Retinal pigment epithelial cell (primary cell): ENCODE measurements around the gene SLC7A10.
"Not testable (repeated sequence)": the region's sequence is repeated elsewhere in the genome, so short reads cannot be mapped to it uniquely, and the experiment has no call there.

Experiments
- DNase-seq: peaks from one replicate; pipeline ENCODE4 v3.0.0-alpha.2; 2010; ENCODE audit warnings: low read depth
- H3K4me3 ChIP-seq: 2 replicates; pipeline ENCODE4 v1.5.1; 2011; ENCODE audit warnings: mild to moderate bottlenecking, low read length, control low read depth, moderate library complexity
- CTCF ChIP-seq: conservative IDR thresholded peaks from 2 replicates; pipeline ENCODE4 v1.5.1; 2011; ENCODE audit warnings: low read depth, low read length, control low read depth, inconsistent platforms

Gene SLC7A10

GRCh38 chr19:33191501-33191900 lies 34.1 kb downstream of the SLC7A10 start:
- DNase-seq = no peak
- no peak overlapping the region for H3K4me3 ChIP-seq
- no peak for TF ChIP-seq CTCF

- H3K4me3 ChIP-seq, DNase-seq: not testable (repeated sequence)
Observed at GRCh38 chr19:33191092-33191491, 34.6 kb downstream of the SLC7A10 start.

- no peak overlapping the region for H3K4me3 ChIP-seq
- no peak for DNase-seq
- no peak for TF ChIP-seq CTCF
Observed at GRCh38 chr19:33189453-33189852, 36.2 kb downstream of the SLC7A10 start.

GRCh38 chr19:33187183-33187540 lies 38.5 kb downstream of the SLC7A10 start:
- TF ChIP-seq CTCF = no peak
- no peak overlapping the region for H3K4me3 ChIP-seq
- DNase-seq = no peak

GRCh38 chr19:33186431-33187182 lies 39.0 kb downstream of the SLC7A10 start:
- TF ChIP-seq CTCF = no peak
- no peak for DNase-seq
- H3K4me3 ChIP-seq = no peak overlapping the region

GRCh38 chr19:33177417-33177979 lies 48.2 kb downstream of the SLC7A10 start:
- H3K4me3 ChIP-seq = peak overlapping the region; percentile 46
- TF ChIP-seq CTCF = peak; percentile 40
- no peak for DNase-seq

GRCh38 chr19:33176670-33177416 lies 48.8 kb downstream of the SLC7A10 start:
- DNase-seq = peak; percentile 93
- peak overlapping the region; percentile 77 for H3K4me3 ChIP-seq
- TF ChIP-seq CTCF = no peak
